Measurements from ENCODE around the gene MYBBP1A.

Gene MYBBP1A

GRCh38 chr17:4513113-4514032, 41.8 kb downstream of the MYBBP1A start:
- no peak for DNase-seq

- no peak for DNase-seq
These were observed 42.8 kb downstream of the MYBBP1A start for GRCh38 chr17:4512156-4513112.

DNA sequence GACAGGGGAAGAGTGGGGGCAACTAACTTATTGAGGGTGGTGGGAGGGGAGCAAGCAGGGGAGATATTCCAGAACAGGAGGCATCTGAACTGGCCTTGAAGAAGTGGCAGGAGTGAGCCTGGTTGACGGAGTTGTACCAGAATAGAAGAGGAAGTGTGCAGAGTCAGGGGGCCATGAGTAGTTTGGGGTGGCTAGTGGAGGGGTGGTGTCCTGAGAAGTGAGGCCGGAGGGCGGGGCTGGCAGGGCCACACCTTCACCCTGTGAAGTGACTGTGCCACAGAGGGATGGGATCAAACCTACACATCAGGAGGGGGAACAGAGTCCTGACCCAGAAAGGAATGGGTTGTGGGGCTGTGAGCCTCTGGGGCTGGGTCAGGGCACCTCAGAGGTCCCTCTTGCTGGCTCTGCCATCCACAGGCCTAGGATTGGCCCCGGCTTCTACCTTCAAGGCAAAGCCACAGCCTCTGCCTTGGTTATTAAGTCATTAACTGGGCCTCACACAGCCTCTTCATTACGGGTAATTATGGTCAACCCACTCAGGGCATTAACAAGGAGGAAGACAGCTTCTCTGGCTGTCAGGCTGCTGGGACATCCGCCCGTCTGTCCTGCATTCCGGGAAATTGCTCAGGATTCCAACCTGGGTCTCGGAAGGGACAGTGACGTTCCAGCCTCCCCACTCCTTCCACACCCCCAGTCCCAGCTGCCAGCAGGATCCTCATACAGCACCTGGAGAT, 43.8 kb downstream of the MYBBP1A start:
- DNase-seq, result no peak

- no peak for DNase-seq
These were observed 44.6 kb downstream of the MYBBP1A start for GRCh38 chr17:4510618-4510941.

DNA sequence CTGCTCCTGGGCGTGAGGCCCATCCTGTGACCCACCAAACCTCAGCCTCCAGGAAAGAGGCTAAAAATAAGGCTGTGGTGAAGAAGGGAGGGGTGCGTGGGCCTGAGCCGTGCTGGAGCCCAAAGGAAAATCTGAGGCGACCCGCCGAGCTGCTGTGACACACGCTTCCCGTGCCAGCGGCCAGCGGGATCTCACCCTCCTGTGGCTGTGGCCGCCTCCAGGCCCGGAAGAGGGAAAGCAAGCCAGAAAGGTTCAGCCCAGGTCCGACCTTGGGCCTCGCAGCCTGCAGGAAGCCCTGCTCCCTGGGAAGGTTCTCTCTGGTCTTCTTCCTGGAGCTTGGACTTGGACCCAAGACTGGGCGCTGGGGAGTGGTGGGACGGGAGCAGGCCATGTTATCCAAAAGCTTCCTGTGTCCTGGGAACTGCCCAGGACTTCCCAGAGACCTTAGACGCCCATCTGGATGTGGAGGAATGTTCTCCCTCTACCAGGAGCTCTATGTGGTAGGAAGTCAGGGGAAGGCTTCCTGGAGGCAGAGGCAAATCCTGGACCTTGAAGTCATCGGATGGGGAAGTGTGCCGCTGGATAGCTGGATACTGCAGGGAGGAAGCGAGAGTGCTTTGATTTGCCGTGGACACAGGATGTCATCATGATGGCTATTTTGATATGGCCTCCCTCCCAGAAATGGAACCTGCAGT, 45.1 kb downstream of the MYBBP1A start:
- DNase-seq, result no peak

DNA sequence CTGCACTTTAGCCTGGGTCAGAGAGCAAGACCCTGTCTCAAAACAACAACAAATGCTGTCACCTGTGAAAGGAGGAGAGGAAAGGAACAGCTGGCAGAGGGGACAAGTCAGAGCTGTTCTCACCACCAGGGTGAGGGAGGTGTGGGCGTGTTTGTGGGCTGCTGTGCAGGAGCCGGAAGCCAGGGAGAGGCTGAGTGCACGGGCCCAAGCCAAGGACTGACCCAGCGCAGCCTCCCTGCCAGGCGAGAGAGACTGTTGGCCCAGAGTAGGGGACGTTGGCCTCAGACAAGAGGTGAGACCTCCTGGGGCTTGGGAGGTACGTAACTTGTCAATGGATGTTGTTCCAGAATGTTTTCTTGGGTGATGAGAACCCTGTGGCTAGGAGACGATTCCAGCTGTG, 45.8 kb downstream of the MYBBP1A start:
- no peak for DNase-seq

GRCh38 chr17:4508207-4508606, 47.0 kb downstream of the MYBBP1A start:
- DNase-seq, result no peak

GRCh38 chr17:4507361-4508111, 47.6 kb downstream of the MYBBP1A start:
- no peak for DNase-seq

DNA sequence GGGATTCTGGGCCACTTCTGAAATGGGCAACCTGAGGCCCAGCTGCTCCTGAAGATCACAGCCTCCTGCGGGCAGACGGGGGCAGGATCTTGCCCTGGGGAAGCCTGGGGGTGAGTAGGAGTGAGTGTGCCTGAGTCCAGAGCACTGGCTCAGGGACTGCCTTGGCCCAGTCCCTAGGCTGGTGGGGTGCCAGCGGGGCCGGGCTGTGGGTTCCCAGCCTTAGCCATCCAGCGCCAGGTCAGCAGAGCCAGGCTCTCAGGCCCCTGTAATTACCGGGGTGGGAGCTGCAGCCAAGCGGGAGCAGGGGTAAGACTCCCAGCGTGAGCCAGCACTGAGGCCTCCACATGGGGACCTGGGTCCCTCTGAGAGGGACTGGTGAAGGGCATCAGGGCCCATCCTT, 48.3 kb downstream of the MYBBP1A start:
- no peak for DNase-seq

- no peak for DNase-seq
These were observed 48.9 kb downstream of the MYBBP1A start for GRCh38 chr17:4506175-4506813.

- DNase-seq, result no peak
These were observed 50.0 kb downstream of the MYBBP1A start for GRCh38 chr17:4505187-4505586.

DNA sequence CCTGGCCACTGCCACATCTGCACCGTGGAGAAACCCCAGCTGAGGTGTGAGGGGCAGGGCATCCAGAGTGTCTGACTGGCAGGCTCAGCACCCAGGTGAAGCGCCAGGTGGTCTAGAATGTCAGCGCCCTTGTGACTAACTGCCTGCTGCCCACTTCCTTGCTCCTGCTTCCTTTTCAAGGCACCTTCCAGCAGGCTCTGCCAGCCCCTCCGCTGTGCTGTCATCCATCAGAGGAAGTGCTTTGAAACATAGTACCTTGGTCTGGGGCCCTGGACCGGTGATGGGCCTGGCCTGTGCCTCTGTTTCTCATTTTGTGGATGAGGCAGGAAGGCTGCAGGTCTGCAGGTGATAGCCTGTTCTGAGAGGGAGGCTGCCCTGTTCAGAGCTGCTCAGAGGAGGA, 51.0 kb downstream of the MYBBP1A start:
- no peak for DNase-seq

- DNase-seq, result no peak
These were observed 51.7 kb downstream of the MYBBP1A start for GRCh38 chr17:4503283-4504025.

- DNase-seq, result no peak
These were observed 52.6 kb downstream of the MYBBP1A start for GRCh38 chr17:4502466-4503154.

DNA sequence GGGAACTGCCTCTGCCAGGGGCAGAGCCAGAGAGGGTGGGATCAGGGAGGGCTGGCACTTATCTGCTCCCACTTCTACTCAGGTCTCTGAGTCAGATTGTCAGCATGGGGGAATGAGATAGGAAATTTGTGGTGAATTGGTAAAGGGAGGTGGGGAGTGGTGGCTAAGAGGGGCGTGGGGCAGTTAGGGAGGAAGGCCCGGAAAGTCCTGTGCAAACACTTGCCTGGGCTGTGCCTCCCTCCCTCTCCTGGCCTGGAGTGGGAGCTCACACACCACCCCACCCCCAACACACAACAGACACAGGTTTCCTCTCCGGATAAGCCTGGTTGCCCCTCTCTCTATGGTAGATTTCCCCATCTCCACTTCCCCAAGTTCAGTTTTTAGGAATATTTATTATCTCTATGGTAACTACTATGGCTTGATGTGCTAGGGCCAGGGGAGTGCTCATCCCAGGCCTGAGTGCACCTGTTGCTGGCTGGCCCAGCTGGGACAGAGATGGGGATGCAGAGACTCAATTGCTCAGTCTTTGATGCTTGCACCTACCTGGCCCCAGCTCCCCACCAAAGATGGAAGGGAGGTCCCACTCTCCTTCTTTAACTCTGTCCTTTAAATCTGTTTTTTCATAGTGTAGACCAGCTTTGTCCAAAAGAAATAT, 53.8 kb downstream of the MYBBP1A start:
- no peak for DNase-seq

- no peak for DNase-seq
These were observed 55.0 kb downstream of the MYBBP1A start for GRCh38 chr17:4500191-4500571.

- peak; percentile 16 to 32 for DNase-seq
These were observed 55.6 kb downstream of the MYBBP1A start for GRCh38 chr17:4499431-4500190.
